Esophagus muscularis mucosa (tissue), 4 donors: ENCODE results near the gene PLA1A.

Experiments
- EP300 ChIP-seq: sonication (generic); formaldehyde crosslinking; IDR thresholded peaks from one replicate; pipeline ENCODE4 v1.6.1; 2017; ENCODE audit warnings: antibody characterized with exemption
- POLR2A ChIP-seq: fragments of 450-650 bp; IDR thresholded peaks from one replicate; pipeline ENCODE4 v1.6.1; 2017; ENCODE audit warnings: antibody characterized with exemption, moderate library complexity, mild to moderate bottlenecking, low read depth
- TF ChIP-seq, protein P1 (sequence below), 3 experiments: fragments of 200-600 bp in 2 of 3; fragments of 450-650 bp in 1 of 3; sonication (generic) in 2 of 3; IDR thresholded peaks; one replicate each; pipeline ENCODE4 v1.5.1; 2017 to 2019; ENCODE audit warnings: antibody characterized with exemption in 3 of 3, mild to moderate bottlenecking in 2 of 3, moderate library complexity in 1 of 3

DNA sequence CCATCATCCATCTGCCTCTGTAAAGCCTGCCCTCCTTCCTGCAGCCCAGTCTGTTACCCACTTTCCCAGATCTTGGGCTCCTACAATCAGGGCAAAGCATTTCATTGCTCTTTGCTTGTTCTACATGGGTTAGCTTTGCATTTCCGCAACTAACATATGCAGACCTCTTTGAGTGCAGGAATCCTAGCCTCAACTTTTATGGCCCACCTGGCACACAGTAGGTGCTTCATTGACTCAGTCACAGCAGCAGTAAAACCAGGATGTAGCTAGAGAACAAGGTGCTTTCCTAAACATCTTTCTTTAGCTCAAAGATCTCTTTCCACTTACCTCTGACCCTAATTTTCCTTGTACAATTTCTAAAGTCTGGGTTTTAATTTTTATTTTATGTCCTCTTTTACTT, 41.8 kb upstream of the PLA1A start:
- TF ChIP-seq, protein P1, sequence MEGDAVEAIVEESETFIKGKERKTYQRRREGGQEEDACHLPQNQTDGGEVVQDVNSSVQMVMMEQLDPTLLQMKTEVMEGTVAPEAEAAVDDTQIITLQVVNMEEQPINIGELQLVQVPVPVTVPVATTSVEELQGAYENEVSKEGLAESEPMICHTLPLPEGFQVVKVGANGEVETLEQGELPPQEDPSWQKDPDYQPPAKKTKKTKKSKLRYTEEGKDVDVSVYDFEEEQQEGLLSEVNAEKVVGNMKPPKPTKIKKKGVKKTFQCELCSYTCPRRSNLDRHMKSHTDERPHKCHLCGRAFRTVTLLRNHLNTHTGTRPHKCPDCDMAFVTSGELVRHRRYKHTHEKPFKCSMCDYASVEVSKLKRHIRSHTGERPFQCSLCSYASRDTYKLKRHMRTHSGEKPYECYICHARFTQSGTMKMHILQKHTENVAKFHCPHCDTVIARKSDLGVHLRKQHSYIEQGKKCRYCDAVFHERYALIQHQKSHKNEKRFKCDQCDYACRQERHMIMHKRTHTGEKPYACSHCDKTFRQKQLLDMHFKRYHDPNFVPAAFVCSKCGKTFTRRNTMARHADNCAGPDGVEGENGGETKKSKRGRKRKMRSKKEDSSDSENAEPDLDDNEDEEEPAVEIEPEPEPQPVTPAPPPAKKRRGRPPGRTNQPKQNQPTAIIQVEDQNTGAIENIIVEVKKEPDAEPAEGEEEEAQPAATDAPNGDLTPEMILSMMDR (IDR thresholded peaks at IDR 0.05): no peak
- no peak for TF ChIP-seq POLR2A
- TF ChIP-seq EP300: no peak
